Neuronal stem cell (in vitro differentiated cells): ENCODE data around the gene IL33.

ENCODE experiments used
- DNase-seq: peaks from one replicate; pipeline ENCODE4 v3.0.0-alpha.2; 2013; ENCODE audit warnings: low spot score
- H2AFZ ChIP-seq: one replicate; pipeline ENCODE4 v1.6.1; 2013; ENCODE audit warnings: mild to moderate bottlenecking, low read length, inconsistent platforms
- H2AK5ac ChIP-seq: 2 replicates; pipeline ENCODE4 v1.6.1; 2013; ENCODE audit warnings: low read depth, mild to moderate bottlenecking, inconsistent platforms, low read length, moderate library complexity, mixed read lengths
- H2BK120ac ChIP-seq: 2 replicates; pipeline ENCODE4 v1.6.1; 2013; ENCODE audit warnings: low read depth, mild to moderate bottlenecking, inconsistent platforms, low read length, moderate library complexity, mixed read lengths
- H2BK12ac ChIP-seq: one replicate; pipeline ENCODE4 v1.6.1; 2013; ENCODE audit warnings: low read length, inconsistent platforms
- H2BK15ac ChIP-seq: 2 replicates; pipeline ENCODE4 v1.6.1; 2013; ENCODE audit warnings: mild to moderate bottlenecking, low read length, inconsistent platforms, mixed read lengths
- H2BK5ac ChIP-seq: one replicate; pipeline ENCODE4 v1.6.1; 2013; ENCODE audit warnings: inconsistent platforms, mild to moderate bottlenecking, low read length, moderate library complexity
- H3K14ac ChIP-seq: one replicate; pipeline ENCODE4 v1.6.1; 2013; ENCODE audit warnings: low read length, inconsistent platforms
- H3K18ac ChIP-seq: 2 replicates; pipeline ENCODE4 v1.6.1; 2013; ENCODE audit warnings: low read length, inconsistent platforms
- H3K23ac ChIP-seq: 2 replicates; pipeline ENCODE4 v1.6.1; 2013; ENCODE audit warnings: low read depth, mild to moderate bottlenecking, mixed read lengths, low read length, inconsistent platforms; ENCODE audit not compliant: poor library complexity
- H3K27ac ChIP-seq: replicated peaks from 3 replicates; pipeline ENCODE4 v1.5.1; 2013; ENCODE audit warnings: low read length, inconsistent platforms
- H3K27me3 ChIP-seq, 3 experiments: 2 replicates each; pipeline ENCODE4 v1.6.1; 2013; ENCODE audit warnings: low read length in 3 of 3, mild to moderate bottlenecking in 2 of 3, inconsistent platforms in 1 of 3, low read depth in 1 of 3, mixed read lengths in 1 of 3, moderate library complexity in 1 of 3; ENCODE audit not compliant: control insufficient read depth in 3 of 3, insufficient read depth in 3 of 3
- H3K36me3 ChIP-seq, 2 donors: replicated peaks in 1 of 2; 2 replicates each; pipeline ENCODE4 v1.6.1; 2013; ENCODE audit warnings: low read length in 2 of 2; ENCODE audit not compliant: control insufficient read depth in 2 of 2, insufficient read depth in 2 of 2
- H3K4ac ChIP-seq: 2 replicates; pipeline ENCODE4 v1.6.1; 2013; ENCODE audit warnings: inconsistent platforms, mild to moderate bottlenecking, low read length, moderate library complexity
- H3K4me1 ChIP-seq, 2 donors: 1 replicate in 1 of 2; 2 replicates in 1 of 2; pipeline ENCODE4 v1.6.1; 2013; ENCODE audit warnings: low read length in 2 of 2, low read depth in 1 of 2; ENCODE audit not compliant: control insufficient read depth in 2 of 2, insufficient read depth in 1 of 2
- H3K4me2 ChIP-seq: one replicate; pipeline ENCODE4 v1.6.1; 2013; ENCODE audit warnings: mild to moderate bottlenecking, low read length, inconsistent platforms; ENCODE audit not compliant: insufficient read depth, poor library complexity, severe bottlenecking
- H3K4me3 ChIP-seq, 2 donors: 2 replicates each; pipeline ENCODE4 v1.5.1; 2013; ENCODE audit warnings: low read length in 2 of 2, mild to moderate bottlenecking in 2 of 2, inconsistent platforms in 1 of 2, moderate library complexity in 1 of 2
- H3K79me1 ChIP-seq: one replicate; pipeline ENCODE4 v1.6.1; 2013; ENCODE audit warnings: low read depth, mild to moderate bottlenecking, inconsistent platforms, low read length, moderate library complexity
- H3K9ac ChIP-seq: one replicate; pipeline ENCODE4 v1.6.1; 2013; ENCODE audit warnings: mild to moderate bottlenecking, low read depth, low read length, inconsistent platforms; ENCODE audit not compliant: poor library complexity
- H3K9me3 ChIP-seq, 2 donors: replicated peaks in 1 of 2; 2 replicates each; pipeline versions ENCODE3 to v1.6.1; 2013; ENCODE audit warnings: low read length in 2 of 2, mild to moderate bottlenecking in 2 of 2, inconsistent platforms in 1 of 2, low read depth in 1 of 2, mixed read lengths in 1 of 2, moderate library complexity in 1 of 2; ENCODE audit not compliant: control insufficient read depth in 2 of 2, insufficient read depth in 1 of 2
- H4K8ac ChIP-seq: one replicate; pipeline ENCODE4 v1.6.1; 2013; ENCODE audit warnings: low read depth, mild to moderate bottlenecking, inconsistent platforms, low read length, moderate library complexity
- H4K91ac ChIP-seq: one replicate; pipeline ENCODE4 v1.6.1; 2013; ENCODE audit warnings: low read length, low read depth, mild to moderate bottlenecking, inconsistent platforms; ENCODE audit not compliant: poor library complexity
- WGBS, 2 donors: extraction: QIAGEN DNeasy Blood & Tissue Kit; methylation state at CpG; one replicate each; pipeline ENCODE4 v1.1.7; 2013; ENCODE audit warnings: missing lambda C conversion rate in 2 of 2, mixed read lengths in 1 of 2; ENCODE audit not compliant: insufficient read length in 2 of 2, insufficient replicate concordance in 1 of 2; ENCODE audit errors: extremely low coverage in 2 of 2; 5-methylcytosine and 5-hydroxymethylcytosine counted together

IL33 gene

GRCh38 chr9:6200761-6201160 is 14.8 kb upstream of the IL33 start:
- H4K8ac ChIP-seq: no peak overlapping the region
- H3K23ac ChIP-seq: no peak overlapping the region
- no peak overlapping the region for H3K18ac ChIP-seq
- no peaks in the 10 kb centered on the region for H3K9me3 ChIP-seq
- no peak overlapping the region for H2BK120ac ChIP-seq
- no peaks in the 10 kb centered on the region for H3K27me3 ChIP-seq
- no CpG with 5 or more reads among the region's 2 CpGs for WGBS, 2 donors
- no peak overlapping the region for H2AK5ac ChIP-seq
- no peak overlapping the region for H3K4ac ChIP-seq
- DNase-seq: no peak
- H2AFZ ChIP-seq: no peak overlapping the region
- H2BK12ac ChIP-seq: no peak overlapping the region
- no peaks in the 10 kb centered on the region for H3K4me1 ChIP-seq
- H4K91ac ChIP-seq: no peak overlapping the region
- no peak overlapping the region for H2BK5ac ChIP-seq
- H3K9ac ChIP-seq: no peak overlapping the region
- no peak overlapping the region for H2BK15ac ChIP-seq
- no peak overlapping the region for H3K27ac ChIP-seq
- H3K4me2 ChIP-seq: no peak overlapping the region
- no peaks in the 10 kb centered on the region for H3K79me1 ChIP-seq
- no peak overlapping the region for H3K4me3 ChIP-seq
- H3K14ac ChIP-seq: no peak overlapping the region
- no peaks in the 10 kb centered on the region for H3K36me3 ChIP-seq

GRCh38 chr9:6209966-6210365 is 5.6 kb upstream of the IL33 start:
- Histone ChIP-seq H3K23ac (no peak overlapping the region), H2AFZ (no peak overlapping the region), H3K27ac (no peak overlapping the region), H3K9ac (no peak overlapping the region), H2BK15ac (no peak overlapping the region), H3K4me2 (no peak overlapping the region), H2BK12ac (no peak overlapping the region), H2BK5ac (no peak overlapping the region), H3K4me1 (no peaks in the 10 kb centered on the region), H3K14ac (no peak overlapping the region), H2AK5ac (no peak overlapping the region), H3K79me1 (no peaks in the 10 kb centered on the region), H3K27me3 (no peaks in the 10 kb centered on the region), H3K18ac (no peak overlapping the region), H4K8ac (no peak overlapping the region), H2BK120ac (no peak overlapping the region), H4K91ac (no peak overlapping the region), H3K9me3 (peaks cover 0 to 4% of the 10 kb centered on the region in 2 donors), H3K36me3 (no peaks in the 10 kb centered on the region), H3K4me3 (no peak overlapping the region), H3K4ac (no peak overlapping the region)
- no peak for DNase-seq
- no CpG with 5 or more reads among the region's 2 CpGs for WGBS, 2 donors

- Histone ChIP-seq H3K27me3 (no peaks in the 10 kb centered on the region), H4K8ac (no peak overlapping the region), H3K4ac (no peak overlapping the region), H3K79me1 (no peaks in the 10 kb centered on the region), H2BK120ac (no peak overlapping the region), H3K9ac (no peak overlapping the region), H3K4me3 (no peak overlapping the region), H2BK15ac (no peak overlapping the region), H3K4me2 (no peak overlapping the region), H2BK5ac (no peak overlapping the region), H2AFZ (no peak overlapping the region), H3K14ac (no peak overlapping the region), H3K27ac (no peak overlapping the region), H3K23ac (no peak overlapping the region), H2AK5ac (no peak overlapping the region), H3K36me3 (no peaks in the 10 kb centered on the region), H4K91ac (no peak overlapping the region), H3K18ac (no peak overlapping the region), H3K4me1 (no peaks in the 10 kb centered on the region), H2BK12ac (no peak overlapping the region), H3K9me3 (peaks cover 0 to 4% of the 10 kb centered on the region in 2 donors)
- DNase-seq: no peak
- no CpG with 5 or more reads among the region's 3 CpGs for WGBS, 2 donors
Observed at GRCh38 chr9:6212722-6213375, 2.8 kb upstream of the IL33 start.

GRCh38 chr9:6214434-6214833 is 1.2 kb upstream of the IL33 start:
- no peak overlapping the region for H2BK15ac ChIP-seq
- no peak overlapping the region for H2AFZ ChIP-seq
- H3K4me1 ChIP-seq: no peaks in the 10 kb centered on the region
- H2BK120ac ChIP-seq: no peak overlapping the region
- no peak overlapping the region for H4K8ac ChIP-seq
- no peak overlapping the region for H3K4me3 ChIP-seq
- no peak overlapping the region for H2BK5ac ChIP-seq
- no peak overlapping the region for H3K18ac ChIP-seq
- H3K14ac ChIP-seq: no peak overlapping the region
- no peak for DNase-seq
- H4K91ac ChIP-seq: no peak overlapping the region
- no peak overlapping the region for H3K9ac ChIP-seq
- WGBS, 2 donors: no CpG with 5 or more reads among the region's 1 CpG
- H3K4me2 ChIP-seq: no peak overlapping the region
- H2AK5ac ChIP-seq: no peak overlapping the region
- H3K79me1 ChIP-seq: no peaks in the 10 kb centered on the region
- H3K9me3 ChIP-seq: peaks cover 0 to 2% of the 10 kb centered on the region in 2 donors
- no peaks in the 10 kb centered on the region for H3K36me3 ChIP-seq
- H3K4ac ChIP-seq: no peak overlapping the region
- H3K27me3 ChIP-seq: no peaks in the 10 kb centered on the region
- no peak overlapping the region for H3K23ac ChIP-seq
- no peak overlapping the region for H3K27ac ChIP-seq
- H2BK12ac ChIP-seq: no peak overlapping the region
